NCI-H1417 (cell line): Measurements from ENCODE around the gene GAS7.
"Not testable (repeated sequence)": the region's sequence is repeated elsewhere in the genome, so short reads cannot be mapped to it uniquely, and the experiment has no call there.

Experiments used
- DNase-seq, 3 experiments: peaks; one replicate each; lab custom pipeline; 2025; lab: John Stamatoyannopoulos, UW

GAS7 gene

GRCh38 chr17:10022416-10022815, 176.0 kb downstream of the GAS7 start:
- DNase-seq = no peak

DNA sequence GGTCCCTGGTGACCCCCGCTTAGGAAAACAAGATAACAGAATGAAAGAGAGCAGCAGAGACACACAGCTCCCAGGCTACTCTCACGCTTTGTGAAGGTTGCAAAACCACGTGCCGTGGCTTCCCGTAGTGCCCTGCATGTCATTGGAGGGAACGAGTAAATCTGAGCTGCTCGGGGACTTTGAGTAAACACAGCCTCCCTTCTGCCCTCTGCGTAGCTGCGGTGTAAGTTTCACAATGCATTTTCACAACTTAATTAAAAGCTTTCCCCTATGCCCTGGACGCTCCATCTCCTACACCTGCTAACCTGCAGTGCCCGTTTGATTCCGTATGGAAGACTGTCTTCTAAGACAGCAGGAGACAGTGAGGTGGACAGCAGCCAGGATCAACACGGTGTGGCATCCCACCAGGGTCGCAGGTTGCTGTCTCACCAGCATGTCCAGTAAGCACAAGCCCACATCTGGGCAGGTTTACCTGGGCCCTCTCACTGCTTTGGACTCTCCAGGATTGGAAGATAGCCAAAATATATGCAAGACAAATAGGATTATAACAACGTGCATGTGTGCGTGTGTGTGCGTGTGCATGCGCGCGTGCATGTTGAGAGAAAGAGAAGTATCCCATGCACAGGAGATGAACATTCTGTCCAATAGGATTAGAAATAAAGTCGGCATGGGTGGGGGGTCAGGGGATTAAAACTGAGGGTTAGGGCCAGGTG, 177.0 kb downstream of the GAS7 start:
- no peak for DNase-seq

GRCh38 chr17:10019941-10020451, 178.4 kb downstream of the GAS7 start:
- no peak for DNase-seq

GRCh38 chr17:10018461-10018891, 179.9 kb downstream of the GAS7 start:
- DNase-seq = no peak

DNA sequence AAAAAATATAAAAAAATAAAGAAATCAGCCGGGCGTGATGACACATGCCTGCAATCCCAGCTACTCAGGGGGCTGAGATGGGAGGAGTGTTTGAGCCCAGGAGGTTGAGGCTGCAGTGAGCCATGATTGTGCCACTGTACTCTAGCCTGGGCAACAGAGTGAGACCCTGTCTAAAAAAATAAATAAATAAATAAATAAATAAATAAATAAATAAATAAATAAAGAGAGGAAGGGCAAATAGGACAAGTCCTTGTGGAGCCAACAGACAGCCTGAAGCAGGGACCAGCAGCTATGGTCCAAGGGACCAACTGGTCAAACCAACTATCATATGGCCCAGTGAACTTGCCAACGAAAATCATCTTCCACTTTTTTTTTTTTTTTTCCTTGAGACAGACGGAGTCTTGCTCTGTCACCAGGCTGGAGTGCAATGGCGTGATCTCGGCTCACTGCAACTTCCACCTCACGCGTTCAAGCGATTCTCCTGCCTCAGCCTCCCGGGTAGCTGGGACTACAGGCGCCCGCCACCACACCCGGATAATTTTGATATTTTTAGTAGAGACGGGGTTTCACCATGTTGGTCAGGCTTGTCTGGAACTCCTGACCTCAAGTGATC, 181.3 kb downstream of the GAS7 start:
- DNase-seq = not testable (repeated sequence)

DNA sequence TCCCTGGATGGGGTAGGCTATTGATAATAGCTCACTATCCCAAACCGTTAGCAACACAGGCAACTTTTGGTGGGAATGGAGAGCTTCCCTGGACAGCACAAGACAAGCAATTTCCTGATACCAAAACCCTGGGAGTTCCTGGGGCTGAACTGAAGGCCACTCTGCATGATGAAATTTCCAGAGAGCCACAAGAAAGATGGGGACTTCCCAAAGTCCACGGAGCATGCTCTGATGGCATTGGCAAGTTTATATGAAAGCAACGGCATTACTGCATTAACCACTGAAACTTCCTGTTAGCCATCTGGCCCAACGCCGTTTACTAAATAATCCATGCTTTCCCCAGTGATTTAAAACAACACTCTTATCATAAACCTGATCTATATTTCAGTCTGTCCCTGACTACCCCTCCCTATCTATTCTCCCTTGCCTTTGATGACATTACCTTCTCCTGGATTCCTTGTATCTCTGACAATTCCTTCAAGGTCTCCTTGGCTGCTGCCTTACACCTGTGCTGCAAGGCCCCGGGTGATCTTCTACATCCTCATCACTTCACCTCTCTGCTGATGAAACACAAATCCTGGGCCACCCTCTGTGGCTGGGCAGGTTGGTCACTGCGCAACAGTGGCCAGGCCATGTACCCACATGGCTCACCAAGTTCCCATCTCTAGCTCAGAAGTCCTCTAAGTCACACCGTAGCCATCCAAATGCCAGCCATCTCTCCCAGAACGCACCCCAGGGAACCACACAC, 184.9 kb downstream of the GAS7 start:
- DNase-seq = no peak

DNA sequence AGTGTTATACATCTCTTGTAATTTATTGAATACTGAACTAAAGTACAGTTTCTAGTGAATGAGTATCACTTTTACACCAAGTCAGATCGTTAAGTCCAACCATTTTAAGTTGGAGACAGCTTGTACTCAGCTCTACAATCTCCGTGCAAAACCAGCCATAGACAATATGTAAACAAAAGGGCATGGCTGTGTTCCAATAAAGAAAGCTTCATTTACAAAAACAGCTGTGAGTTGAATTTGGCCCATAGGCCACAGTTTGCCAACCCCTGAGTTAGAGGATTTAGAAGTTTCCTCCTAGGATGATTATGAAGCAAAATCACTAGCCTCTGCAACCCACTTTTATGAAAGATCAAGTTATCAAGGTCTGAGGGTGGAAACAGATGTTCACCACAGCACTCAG, 187.7 kb downstream of the GAS7 start:
- no peak for DNase-seq

- no peak for DNase-seq
Measured at GRCh38 chr17:10003705-10004104, 194.7 kb downstream of the GAS7 start.

GRCh38 chr17:10002567-10003360, 195.6 kb downstream of the GAS7 start:
- not testable (repeated sequence) for DNase-seq

GRCh38 chr17:10001306-10001873, 197.0 kb downstream of the GAS7 start:
- no peak for DNase-seq

- DNase-seq = no peak
Measured at GRCh38 chr17:9999919-10000695, 198.3 kb downstream of the GAS7 start.

DNA sequence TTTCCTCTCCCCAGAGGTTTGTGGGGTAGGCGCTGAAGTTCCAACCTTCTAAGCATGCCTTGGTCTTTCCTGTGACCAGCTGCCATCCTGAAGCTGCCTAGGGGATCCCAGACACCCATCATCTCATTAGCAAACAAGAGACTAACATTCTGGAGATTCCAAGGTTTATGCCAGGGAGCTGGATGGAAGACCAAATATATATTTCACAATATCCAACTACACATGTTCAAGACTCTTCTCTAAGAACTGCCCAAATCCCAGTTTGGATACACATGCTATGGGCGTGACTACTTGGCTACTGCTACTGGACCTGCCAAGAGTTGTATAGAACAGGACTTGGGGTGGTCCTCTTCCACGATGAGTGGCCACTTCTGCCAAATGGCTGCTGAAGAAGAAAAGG, 200.3 kb downstream of the GAS7 start:
- no peak for DNase-seq

DNA sequence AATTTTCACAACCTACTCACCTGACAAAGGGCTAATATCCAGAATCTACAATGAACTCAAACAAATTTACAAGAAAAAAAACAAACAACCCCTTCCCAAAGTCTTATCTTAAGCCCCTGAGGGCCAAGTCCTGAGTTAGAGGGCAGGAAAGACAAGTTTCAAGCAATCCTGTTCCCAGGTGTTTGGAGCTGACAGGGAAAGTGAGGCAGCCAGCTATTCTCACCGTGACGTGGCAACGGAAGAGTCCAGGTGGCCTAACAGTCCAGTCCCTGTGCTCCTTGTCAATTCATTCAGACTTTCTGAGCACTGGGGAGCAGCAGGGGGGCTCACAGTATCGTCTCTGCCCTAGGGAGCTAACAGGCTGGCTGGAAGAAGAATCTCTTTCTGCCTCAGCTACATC, 203.6 kb downstream of the GAS7 start:
- no peak for DNase-seq

- no peak for DNase-seq
Measured at GRCh38 chr17:9991796-9992195, 206.6 kb downstream of the GAS7 start.

- DNase-seq = no peak
Measured at GRCh38 chr17:9991351-9991750, 207.1 kb downstream of the GAS7 start.

- DNase-seq = no peak
Measured at GRCh38 chr17:9987779-9988585, 210.4 kb downstream of the GAS7 start.

DNA sequence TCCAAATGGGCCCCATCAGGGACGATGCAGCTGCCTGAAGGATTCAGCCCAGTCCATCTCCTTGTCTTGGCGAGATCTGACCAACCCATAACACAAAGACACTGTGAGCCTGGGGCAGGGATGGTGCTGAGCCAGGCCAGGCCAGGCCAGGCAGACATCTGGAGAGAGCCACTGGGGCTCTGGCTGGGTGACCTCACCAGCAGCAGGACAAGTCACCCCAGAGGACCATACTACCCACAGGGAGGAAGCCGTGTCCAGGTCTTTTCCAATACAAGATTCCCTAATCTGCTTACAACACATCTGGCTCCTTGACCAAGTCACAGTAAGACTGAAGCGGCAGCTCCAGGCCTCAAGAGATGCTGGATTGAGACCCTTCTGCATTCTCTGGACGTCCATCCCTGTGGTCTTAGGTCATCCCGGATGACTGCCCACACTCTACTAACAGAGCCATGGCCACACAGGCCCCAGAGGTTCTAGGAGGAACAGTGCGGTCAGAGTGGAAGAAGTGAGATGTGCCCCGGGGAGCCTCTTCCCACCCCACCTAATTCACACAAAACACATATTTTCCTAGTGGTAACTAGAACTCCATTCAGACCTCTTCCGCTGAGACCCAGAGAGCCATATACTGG, 211.5 kb downstream of the GAS7 start:
- no peak for DNase-seq

- no peak for DNase-seq
Measured at GRCh38 chr17:9985646-9986045, 212.8 kb downstream of the GAS7 start.

- no peak for DNase-seq
Measured at GRCh38 chr17:9984768-9985167, 213.6 kb downstream of the GAS7 start.

- no peak for DNase-seq
Measured at GRCh38 chr17:9982159-9982558, 216.2 kb downstream of the GAS7 start.
